GM19023 (cell line): Measurements from ENCODE around the gene THSD7A.
A peak's percentile ranks its signal among the peaks of the same experiment; 100 is the strongest.

Experiments used
- ATAC-seq: cut with Tn5 transposase; IDR thresholded peaks from one replicate; pipeline ENCODE4 v1.9.1; 2021; ENCODE audit warnings: mild to moderate bottlenecking, moderate library complexity; ENCODE audit not compliant: unreplicated experiment

The THSD7A gene

DNA sequence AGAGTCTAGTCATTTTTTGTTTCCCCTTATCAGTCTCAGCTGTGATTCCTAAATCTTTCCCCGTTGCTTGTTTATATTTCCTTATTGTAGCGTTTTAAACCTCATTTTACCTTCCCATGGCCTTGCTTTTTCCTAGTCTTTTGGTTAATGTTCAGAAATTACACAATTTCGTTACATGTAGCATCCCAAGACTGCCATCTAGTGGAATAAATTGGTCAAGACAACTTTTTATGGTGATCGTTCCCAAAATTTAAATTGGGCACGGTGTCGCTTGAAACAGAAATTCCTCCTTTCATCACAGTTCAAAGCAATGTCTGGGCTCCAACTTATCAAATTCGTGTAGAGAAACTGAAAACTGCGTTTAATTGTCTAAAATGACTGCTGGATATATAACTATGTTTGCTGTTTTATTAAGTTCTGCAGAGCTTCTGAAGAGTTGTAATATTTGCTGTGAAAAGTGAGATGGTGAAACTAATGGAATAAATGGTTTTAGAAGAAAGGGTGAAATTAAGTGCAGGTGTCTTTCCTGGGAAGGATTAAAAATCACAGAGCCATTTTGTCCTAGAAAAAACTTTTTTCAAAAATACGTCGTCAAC is 488.1 kb downstream of the THSD7A start:
- ATAC-seq = no peak

GRCh38 chr7:11343136-11343535 is 488.9 kb downstream of the THSD7A start:
- ATAC-seq = no peak

GRCh38 chr7:11341285-11341944 is 490.6 kb downstream of the THSD7A start:
- ATAC-seq = no peak

GRCh38 chr7:11336432-11336831 is 495.6 kb downstream of the THSD7A start:
- ATAC-seq = no peak

DNA sequence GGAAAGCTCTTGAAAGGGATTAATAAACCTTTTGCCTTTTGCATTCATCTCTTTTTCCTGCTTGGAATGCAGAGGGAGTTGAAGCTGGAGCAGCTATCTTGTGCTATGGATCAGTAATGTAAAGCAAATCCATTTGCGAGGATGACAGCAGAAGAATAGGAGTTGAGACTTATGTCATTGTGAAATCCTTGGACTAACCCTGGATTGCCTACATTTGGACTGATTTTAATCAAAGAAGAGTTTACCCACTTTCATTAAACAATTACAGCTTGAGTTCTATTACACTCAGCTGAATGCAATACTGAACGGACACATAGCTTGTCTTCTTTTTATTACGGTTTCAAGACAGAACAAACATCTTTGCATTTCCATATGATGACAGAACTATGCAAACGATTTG is 496.1 kb downstream of the THSD7A start:
- ATAC-seq = no peak

GRCh38 chr7:11332865-11333228 is 499.2 kb downstream of the THSD7A start:
- peak; percentile 49 for ATAC-seq

GRCh38 chr7:11332186-11332864 is 499.7 kb downstream of the THSD7A start:
- ATAC-seq = peak; percentile 95

DNA sequence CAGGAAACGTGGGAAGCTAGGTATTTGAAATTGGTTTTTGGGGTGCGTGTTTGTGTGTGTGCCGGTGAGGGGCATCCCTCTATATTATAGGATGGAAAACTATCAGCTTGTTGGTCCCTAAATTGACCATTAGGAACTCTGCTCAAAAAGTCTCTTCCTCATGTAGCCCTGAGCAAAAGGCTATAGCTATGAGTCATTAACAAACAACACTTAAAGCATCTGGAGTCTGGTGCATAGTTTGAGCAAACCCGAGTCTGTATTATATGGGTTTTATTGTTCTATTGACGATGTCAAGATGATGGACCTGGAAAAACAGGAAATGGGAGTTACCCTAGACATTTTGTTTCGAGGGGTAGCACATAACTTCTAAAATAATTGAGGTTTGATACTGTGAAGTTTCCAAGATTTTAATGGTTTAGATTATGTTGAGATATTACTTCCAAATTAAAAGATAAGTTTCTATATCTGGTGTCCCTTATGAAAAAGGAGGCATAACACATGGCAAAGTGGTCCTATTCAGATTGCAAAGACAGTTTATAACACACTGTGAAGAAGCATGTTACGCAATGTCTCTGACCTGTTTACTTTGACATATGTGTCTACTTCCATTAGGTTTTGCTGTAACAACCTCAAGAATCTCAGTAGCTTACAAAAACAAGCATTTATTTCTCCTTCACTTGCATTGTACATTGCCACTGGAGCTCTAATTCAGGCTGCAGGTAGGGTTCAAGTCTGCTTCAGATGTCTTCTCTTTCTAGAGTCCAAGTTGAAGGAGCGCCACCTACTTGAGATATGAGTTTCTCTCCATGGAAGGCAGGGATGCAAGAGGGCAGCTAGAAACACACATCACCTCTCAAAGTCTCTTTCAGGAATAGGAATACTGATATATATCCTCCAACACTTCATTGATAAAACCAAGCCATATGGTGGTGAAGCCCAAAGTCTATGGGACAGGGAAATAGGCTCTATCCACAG is 500.6 kb downstream of the THSD7A start:
- ATAC-seq = no peak

GRCh38 chr7:11330717-11331116 is 501.3 kb downstream of the THSD7A start:
- no peak for ATAC-seq

DNA sequence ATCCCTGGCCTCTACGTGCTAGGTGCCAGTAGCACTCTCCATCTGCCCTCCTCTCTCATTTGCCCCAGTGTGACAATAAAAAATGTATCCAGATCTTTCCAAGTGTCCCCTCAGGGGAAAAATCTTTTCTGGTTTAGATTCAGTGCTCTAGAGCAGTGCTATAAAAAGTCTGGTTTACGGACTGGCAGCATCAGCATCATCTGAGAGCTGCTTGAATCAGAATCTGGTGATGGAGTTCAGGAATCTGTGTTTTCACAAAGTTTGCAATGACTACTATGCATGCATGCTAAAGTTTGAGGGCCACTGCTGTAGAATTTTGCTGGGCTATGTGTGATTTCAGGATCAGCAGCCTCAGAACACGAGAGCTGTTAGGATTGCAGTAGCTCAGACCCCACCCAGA is 501.8 kb downstream of the THSD7A start:
- ATAC-seq = no peak

DNA sequence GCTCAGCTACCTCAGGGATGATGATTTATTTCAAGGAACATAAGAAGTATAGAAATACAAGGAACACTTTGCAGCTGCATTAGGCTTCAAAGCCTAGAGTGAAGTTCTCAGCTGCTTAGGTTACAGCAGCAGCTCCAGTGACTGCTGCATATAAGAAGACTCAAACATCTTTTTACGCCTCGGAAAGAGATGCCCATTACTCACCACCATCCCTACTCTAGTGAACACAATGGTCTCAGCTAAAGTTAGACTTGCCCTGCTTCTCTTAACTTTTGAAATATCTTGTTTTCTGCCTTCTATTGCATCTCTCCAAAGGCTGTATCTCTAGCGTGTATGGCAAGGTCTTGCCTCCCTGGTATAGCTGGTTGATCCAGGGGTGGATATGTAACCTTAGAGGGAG is 502.4 kb downstream of the THSD7A start:
- no peak for ATAC-seq

DNA sequence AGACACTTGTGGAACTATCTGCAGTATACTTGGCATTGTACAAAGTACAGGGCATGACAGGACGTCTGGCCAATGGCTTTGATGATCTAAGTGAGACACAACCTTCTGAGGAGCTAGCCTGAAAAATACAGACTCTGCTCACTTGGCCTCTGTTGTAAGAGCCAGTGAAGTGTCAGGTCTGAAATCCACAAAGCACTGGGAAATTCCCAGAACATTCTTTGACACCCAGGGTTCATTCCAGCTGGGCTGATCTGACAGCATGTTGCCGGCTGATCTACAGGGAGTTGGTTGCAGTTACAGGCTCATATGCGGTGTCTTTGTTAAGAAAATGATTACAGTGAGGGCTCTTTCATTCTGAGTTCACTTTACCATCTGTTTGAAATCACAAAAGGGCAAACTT is 503.7 kb downstream of the THSD7A start:
- ATAC-seq = no peak

DNA sequence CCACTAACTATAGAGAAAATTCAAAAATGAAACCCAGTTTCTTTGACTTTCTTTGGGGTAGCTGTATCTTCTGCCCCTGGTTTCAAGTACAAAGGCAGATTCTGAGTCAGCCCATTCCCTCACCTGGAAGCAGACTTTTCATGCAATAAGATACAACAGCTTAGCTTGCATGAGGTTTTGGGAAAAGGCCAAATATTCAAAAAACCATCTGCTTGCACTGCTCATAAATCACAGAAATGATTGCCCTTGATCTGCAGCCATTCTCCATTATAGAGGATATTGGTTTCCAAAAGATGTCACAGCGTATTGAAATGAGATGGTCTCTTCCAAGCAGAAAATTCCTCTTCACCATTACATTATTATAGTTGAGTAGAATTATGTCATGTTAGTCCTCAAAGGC is 504.4 kb downstream of the THSD7A start:
- ATAC-seq = no peak
